IMR-90 (cell line): Measurements from ENCODE around the gene CYP2J2. TPM values are rescaled to one million over a fixed set of nuclear protein-coding genes. Genes with fewer than 3 reads are reported as not detected.

ENCODE experiments used
- ATAC-seq: fragments of 200-7000 bp; cut with Tn5 transposase; 2 replicates; pipeline ENCODE4 v1.9.1; 2020; ENCODE audit warnings: low read depth, mild to moderate bottlenecking, moderate library complexity
- BruUV-seq: library from RNA; stranded (reverse); fragments of 400-500 nt; replicated peaks from 2 replicates; lab custom pipeline; 2021; lab: Mats Ljungman, UMichigan
- CTCF ChIA-PET: fragments of 300-600 bp; formaldehyde crosslinking; extraction: SDS; loops from one replicate; lab custom pipeline; 2021; ENCODE audit warnings: antibody characterized with exemption; lab: Yijun Ruan, JAX
- POLR2A ChIA-PET: fragments of 300-600 bp; sonication (Branson Sonifier 250); formaldehyde crosslinking; loops from one replicate; lab custom pipeline; 2022; ENCODE audit warnings: antibody characterized with exemption; ENCODE audit not compliant: unreplicated experiment; lab: Charles Lee
- DNase-seq: peaks from one replicate; pipeline ENCODE4 v3.0.0; 2013
- H2AFZ ChIP-seq: replicated peaks from 2 replicates; pipeline ENCODE3; 2013; ENCODE audit warnings: low read length, mild to moderate bottlenecking; ENCODE audit not compliant: poor library complexity
- H2AK5ac ChIP-seq: 2 replicates; pipeline ENCODE4 v1.6.1; 2013; ENCODE audit warnings: low read depth, low read length, inconsistent platforms
- H2AK9ac ChIP-seq: replicated peaks from 2 replicates; pipeline ENCODE3; 2013; ENCODE audit warnings: mild to moderate bottlenecking, low read depth, low read length, moderate library complexity; ENCODE audit not compliant: poor library complexity
- H2BK120ac ChIP-seq: 2 replicates; pipeline ENCODE4 v1.6.1; 2013; ENCODE audit warnings: low read depth, low read length, inconsistent platforms
- H2BK15ac ChIP-seq: 3 replicates; pipeline ENCODE4 v1.6.1; 2013; ENCODE audit warnings: low read depth, low read length, inconsistent platforms
- H2BK20ac ChIP-seq: 2 replicates; pipeline ENCODE4 v1.6.1; 2013; ENCODE audit warnings: low read depth, mild to moderate bottlenecking, inconsistent platforms, low read length, moderate library complexity
- H2BK5ac ChIP-seq: 2 replicates; pipeline ENCODE4 v1.6.1; 2013; ENCODE audit warnings: mild to moderate bottlenecking, low read depth, low read length, inconsistent platforms; ENCODE audit not compliant: poor library complexity, severe bottlenecking
- H3K14ac ChIP-seq: replicated peaks from 2 replicates; pipeline ENCODE4 v1.6.1; 2013; ENCODE audit warnings: low read depth, low read length, inconsistent platforms
- H3K18ac ChIP-seq: 2 replicates; pipeline ENCODE4 v1.6.1; 2013; ENCODE audit warnings: low read depth, low read length, control low read depth
- H3K23ac ChIP-seq: 2 replicates; pipeline ENCODE4 v1.6.1; 2013; ENCODE audit warnings: low read depth, low read length, inconsistent platforms
- H3K27ac ChIP-seq: 2 replicates; pipeline ENCODE4 v1.5.1; 2013; ENCODE audit warnings: mild to moderate bottlenecking, control low read depth, low read length; ENCODE audit not compliant: insufficient read depth
- H3K27me3 ChIP-seq: 2 replicates; pipeline ENCODE4 v1.6.1; 2013; ENCODE audit warnings: low read length; ENCODE audit not compliant: control insufficient read depth, insufficient read depth
- H3K36me3 ChIP-seq: 2 replicates; pipeline ENCODE4 v1.6.1; 2013; ENCODE audit warnings: low read length, mixed read lengths; ENCODE audit not compliant: control insufficient read depth, insufficient read depth
- H3K4ac ChIP-seq: 2 replicates; pipeline ENCODE4 v1.6.1; 2013; ENCODE audit warnings: low read depth, low read length, inconsistent platforms
- H3K4me1 ChIP-seq: 2 replicates; pipeline ENCODE4 v1.6.1; 2013; ENCODE audit warnings: low read length, mixed read lengths; ENCODE audit not compliant: control insufficient read depth, insufficient read depth
- H3K4me2 ChIP-seq: 2 replicates; pipeline ENCODE4 v1.6.1; 2013; ENCODE audit warnings: low read depth, mild to moderate bottlenecking, control low read depth, low read length, moderate library complexity
- H3K4me3 ChIP-seq: 2 replicates; pipeline ENCODE4 v1.5.1; 2013; ENCODE audit warnings: low read depth, mild to moderate bottlenecking, control low read depth, low read length, moderate library complexity; ENCODE audit not compliant: insufficient read depth
- H3K56ac ChIP-seq: 2 replicates; pipeline ENCODE4 v1.6.1; 2013; ENCODE audit warnings: low read length, inconsistent platforms; ENCODE audit not compliant: insufficient read depth; ENCODE audit errors: extremely low read depth
- H3K79me1 ChIP-seq, 2 experiments: 2 replicates each; pipeline ENCODE4 v1.6.1; 2013; ENCODE audit warnings: low read length in 2 of 2, inconsistent platforms in 1 of 2, low read depth in 1 of 2
- H3K9ac ChIP-seq: 2 replicates; pipeline ENCODE4 v1.6.1; 2013; ENCODE audit warnings: low read depth, low read length, control low read depth
- H3K9me1 ChIP-seq: 2 replicates; pipeline ENCODE4 v1.6.1; 2013; ENCODE audit warnings: low read length, inconsistent platforms; ENCODE audit not compliant: insufficient read depth
- H3K9me3 ChIP-seq: 2 replicates; pipeline ENCODE4 v1.6.1; 2013; ENCODE audit warnings: low read length; ENCODE audit not compliant: control insufficient read depth, insufficient read depth
- H4K20me1 ChIP-seq: 2 replicates; pipeline ENCODE4 v1.6.1; 2013; ENCODE audit warnings: low read length, inconsistent platforms; ENCODE audit not compliant: insufficient read depth
- H4K5ac ChIP-seq: 2 replicates; pipeline ENCODE4 v1.6.1; 2013; ENCODE audit warnings: mild to moderate bottlenecking, low read depth, low read length, control low read depth
- H4K8ac ChIP-seq, 2 experiments: 2 replicates each; pipeline ENCODE4 v1.6.1; 2013; ENCODE audit warnings: low read depth in 2 of 2, low read length in 2 of 2, control low read depth in 1 of 2, inconsistent platforms in 1 of 2
- H4K91ac ChIP-seq: 2 replicates; pipeline ENCODE4 v1.6.1; 2013; ENCODE audit warnings: low read depth, low read length, inconsistent platforms; ENCODE audit not compliant: insufficient read depth
- MAFK ChIP-seq: IDR thresholded peaks from 2 replicates; pipeline ENCODE4 v1.6.1; 2012; ENCODE audit warnings: low read depth, low read length, improper control_type of control experiment
- POLR2A ChIP-seq: IDR thresholded peaks from 2 replicates; pipeline ENCODE4 v1.6.1; 2012; ENCODE audit warnings: mild to moderate bottlenecking, low read depth, low read length
- SMC3 ChIP-seq: fragments of 150-350 bp; IDR thresholded peaks from 2 replicates; pipeline ENCODE4 v1.6.1; 2016; ENCODE audit warnings: low read depth, mild to moderate bottlenecking, antibody characterized with exemption, low read length, moderate library complexity
- dilution Hi-C: fragments of 300-500 bp; cut with HindIII; formaldehyde crosslinking; loops from one replicate; pipeline ENCODE4 v1.14.3; 2018; ENCODE audit warnings: low sequenced_read_pairs; ENCODE audit not compliant: unreplicated experiment
- in situ Hi-C: fragments of 300-500 bp; cut with MboI; formaldehyde crosslinking; loops from 3 replicates; pipeline ENCODE4 v1.14.3; 2019; ENCODE audit warnings: low sequenced_read_pairs, inconsistent platforms, mixed read lengths
- intact Hi-C: fragments of 100-400 bp; cut with micrococcal nuclease; formaldehyde crosslinking; loops from 2 replicates; pipeline ENCODE4 v1.10.0; 2022
- polyA plus RNA-seq, 3 experiments: library from polyadenylated mRNA; depleted of rRNA; stranded (reverse); fragments of >200 nt; gene quantifications; 2 replicates each; pipeline ENCODE4 v1.2.3, GENCODE V29; 2012; ENCODE audit warnings: low replicate concordance in 1 of 3
- total RNA-seq: library from RNA; depleted of rRNA; stranded (reverse); fragments of >200 nt; gene quantifications from 2 replicates; pipeline ENCODE4 v1.2.3, GENCODE V29; 2012
- TF ChIP-seq, protein P1 (sequence below): conservative IDR thresholded peaks from 2 replicates; pipeline ENCODE4 v1.5.1; 2012; ENCODE audit warnings: mild to moderate bottlenecking, low read depth, low read length, improper control_type of control experiment

The CYP2J2 gene
- total and polyA plus RNA-seq, 2 of the 4 experiments (the other 2 are of a cell fraction): 0.18 TPM; not detected in 1

DNA sequence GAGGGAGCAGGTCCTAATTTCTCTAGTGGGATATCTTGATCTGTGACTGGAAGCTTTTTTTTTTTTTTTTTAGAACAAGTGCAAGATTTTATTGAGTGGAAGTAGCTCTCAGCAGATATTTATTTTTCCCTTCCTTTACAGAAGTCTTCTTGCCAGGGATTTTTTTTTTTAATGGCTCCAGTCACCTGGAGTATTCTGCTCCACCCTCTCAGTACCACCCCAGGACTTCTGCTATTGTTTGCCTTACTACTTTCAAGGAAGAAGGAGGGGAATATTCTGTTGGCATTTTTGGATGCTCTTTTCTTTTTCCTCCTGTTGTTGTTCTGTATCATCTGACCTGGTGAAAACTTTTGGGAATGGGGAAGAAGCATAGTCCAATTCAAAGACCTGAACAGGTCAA, 23.1 kb upstream of the CYP2J2 start:
- TF ChIP-seq, protein P1, sequence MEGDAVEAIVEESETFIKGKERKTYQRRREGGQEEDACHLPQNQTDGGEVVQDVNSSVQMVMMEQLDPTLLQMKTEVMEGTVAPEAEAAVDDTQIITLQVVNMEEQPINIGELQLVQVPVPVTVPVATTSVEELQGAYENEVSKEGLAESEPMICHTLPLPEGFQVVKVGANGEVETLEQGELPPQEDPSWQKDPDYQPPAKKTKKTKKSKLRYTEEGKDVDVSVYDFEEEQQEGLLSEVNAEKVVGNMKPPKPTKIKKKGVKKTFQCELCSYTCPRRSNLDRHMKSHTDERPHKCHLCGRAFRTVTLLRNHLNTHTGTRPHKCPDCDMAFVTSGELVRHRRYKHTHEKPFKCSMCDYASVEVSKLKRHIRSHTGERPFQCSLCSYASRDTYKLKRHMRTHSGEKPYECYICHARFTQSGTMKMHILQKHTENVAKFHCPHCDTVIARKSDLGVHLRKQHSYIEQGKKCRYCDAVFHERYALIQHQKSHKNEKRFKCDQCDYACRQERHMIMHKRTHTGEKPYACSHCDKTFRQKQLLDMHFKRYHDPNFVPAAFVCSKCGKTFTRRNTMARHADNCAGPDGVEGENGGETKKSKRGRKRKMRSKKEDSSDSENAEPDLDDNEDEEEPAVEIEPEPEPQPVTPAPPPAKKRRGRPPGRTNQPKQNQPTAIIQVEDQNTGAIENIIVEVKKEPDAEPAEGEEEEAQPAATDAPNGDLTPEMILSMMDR: no peak
- no peak for TF ChIP-seq POLR2A
- no peak for TF ChIP-seq MAFK
- TF ChIP-seq SMC3: no peak
- in situ Hi-C loops: loop anchor here (25.0 kb wide), 1 partner anchor 1212 kb away; no protein-coding TSS in a partner anchor
- no peak overlapping the region for H3K27ac ChIP-seq
- no peaks in the 10 kb centered on the region for H3K9me3 ChIP-seq
- ATAC-seq (no peak), DNase-seq (no peak)
- no peaks in the 10 kb centered on the region for H3K4me1 ChIP-seq
- no peak overlapping the region for H2AFZ ChIP-seq
- H2BK120ac ChIP-seq: no peak overlapping the region
- ChIA-PET CTCF (interaction anchor here (0.6 to 1.0 kb wide), 3 partner anchors 17 to 1247 kb away, joined by 3 to 5 read pairs (median 4); no protein-coding TSS in a partner anchor), POLR2A (no interaction called here)
- no peak overlapping the region for H3K4me2 ChIP-seq
- H4K8ac ChIP-seq: no peak overlapping the region
- no peak overlapping the region for H4K91ac ChIP-seq
- no peak overlapping the region for H2BK5ac ChIP-seq
- no peak overlapping the region for H2AK5ac ChIP-seq
- H4K5ac ChIP-seq: no peak overlapping the region
- no peak overlapping the region for H2BK20ac ChIP-seq
- no peaks in the 10 kb centered on the region; the same call in 1 of the 2 replicates for H3K27me3 ChIP-seq
- H3K79me1 ChIP-seq: no peaks in the 10 kb centered on the region
- dilution Hi-C loops: no loop called here
- no peak overlapping the region for H3K18ac ChIP-seq
- H2BK15ac ChIP-seq: no peak overlapping the region
- no peak overlapping the region for H2AK9ac ChIP-seq
- BruUV-seq: no TSS peak
- H3K4ac ChIP-seq: no peak overlapping the region
- H3K9me1 ChIP-seq: no peaks in the 10 kb centered on the region
- H4K20me1 ChIP-seq: no peaks in the 10 kb centered on the region
- H3K56ac ChIP-seq: no peak overlapping the region
- no peak overlapping the region for H3K9ac ChIP-seq
- intact Hi-C loops: loop anchor here (5.0 kb wide), 6 partner anchors 172 to 1432 kb away; partner anchors contain the start of genes FGGY and JUN
- H3K14ac ChIP-seq: no peak overlapping the region
- no peak overlapping the region for H3K23ac ChIP-seq
- H3K4me3 ChIP-seq: no peak overlapping the region
- H3K36me3 ChIP-seq: no peaks in the 10 kb centered on the region
